HCT116 (cell line): ENCODE results near the gene GRAMD4. TPM values are rescaled to one million over a fixed set of nuclear protein-coding genes. Genes with fewer than 3 reads are reported as not detected.
"Not testable (repeated sequence)": the region's sequence is repeated elsewhere in the genome, so short reads cannot be mapped to it uniquely, and the experiment has no call there.

ENCODE experiments used
- ATAC-seq: fragments of 200-7000 bp; cut with Tn5 transposase; 2 replicates; pipeline ENCODE4 v1.9.1; 2020; ENCODE audit warnings: mild to moderate bottlenecking, moderate library complexity
- BruUV-seq: library from RNA; stranded (reverse); fragments of 400-500 nt; replicated peaks from 2 replicates; lab custom pipeline; 2021; lab: Mats Ljungman, UMichigan
- CTCF ChIA-PET: fragments of 300-600 bp; sonication (Branson Sonifier 250); formaldehyde crosslinking; loops from one replicate; lab custom pipeline; 2021; ENCODE audit warnings: antibody characterized with exemption; lab: Charles Lee
- POLR2A ChIA-PET: fragments of 300-600, 350-600 bp; sonication (Branson Sonifier 250); formaldehyde crosslinking; loops from one replicate; lab custom pipeline; 2021; ENCODE audit warnings: antibody characterized with exemption; lab: Charles Lee
- RAD21 ChIA-PET, 2 experiments: fragments of 300-600 bp; sonication (Branson Sonifier 250); formaldehyde crosslinking; loops; one replicate each; lab custom pipeline; 2023; ENCODE audit warnings: low total read pairs in 2 of 2; ENCODE audit not compliant: uncharacterized antibody in 2 of 2, unreplicated experiment in 2 of 2, low non-redundant PET in 1 of 2; lab: Charles Lee
- DNase-seq: peaks from one replicate; pipeline ENCODE4 v3.0.0-alpha.2; 2010; ENCODE audit warnings: low read depth, low spot score
- H2AFZ ChIP-seq: fragments of 200-600 bp; shearing (Covaris generic), sonication (generic); 2 replicates; pipeline ENCODE4 v1.6.1; 2017; ENCODE audit warnings: low read depth, mixed run types, mixed read lengths, antibody characterized with exemption, low read length; ENCODE audit not compliant: poor library complexity, severe bottlenecking
- H3K27ac ChIP-seq: 2 replicates; pipeline ENCODE4 v1.5.1; 2012; ENCODE audit warnings: low read depth, low read length
- H3K27me3 ChIP-seq: fragments of 200-600 bp; sonication (generic); 2 replicates; pipeline ENCODE4 v1.6.1; 2016; ENCODE audit warnings: mixed run types, low read length, mixed read lengths; ENCODE audit not compliant: insufficient read depth
- H3K36me3 ChIP-seq, 2 experiments: fragments of 200-500 bp in 1 of 2; fragments of 200-600 bp in 1 of 2; sonication (Bioruptor generic) in 1 of 2; sonication (generic) in 1 of 2; 2 replicates each; pipeline versions ENCODE4 v1.5.1 to v1.6.1; 2014 to 2016; ENCODE audit warnings: low read length in 2 of 2, inconsistent platforms in 1 of 2, mixed read lengths in 1 of 2, mixed run types in 1 of 2; ENCODE audit not compliant: insufficient read depth in 2 of 2, control insufficient read depth in 1 of 2
- H3K4me1 ChIP-seq, 2 experiments: fragments of 200-600 bp in 1 of 2; sonication (generic) in 1 of 2; 2 replicates each; pipeline versions ENCODE4 v1.5.1 to v1.6.1; 2012 to 2017; ENCODE audit warnings: low read length in 2 of 2, inconsistent platforms in 1 of 2, mild to moderate bottlenecking in 1 of 2, mixed read lengths in 1 of 2, mixed run types in 1 of 2, moderate library complexity in 1 of 2; ENCODE audit not compliant: insufficient read depth in 2 of 2, control insufficient read depth in 1 of 2
- H3K4me2 ChIP-seq: fragments of 200-600 bp; sonication (generic); 2 replicates; pipeline ENCODE4 v1.6.1; 2017; ENCODE audit warnings: mixed run types, low read length, mixed read lengths
- H3K4me3 ChIP-seq, 2 experiments: fragments of 200-600 bp in 1 of 2; sonication (generic) in 1 of 2; replicated peaks in 1 of 2; 2 replicates each; pipeline ENCODE4 v1.5.1; 2011 to 2016; ENCODE audit warnings: low read length in 2 of 2, control low read depth in 1 of 2, low read depth in 1 of 2, mild to moderate bottlenecking in 1 of 2, mixed read lengths in 1 of 2, mixed run types in 1 of 2
- H3K79me2 ChIP-seq: fragments of 200-600 bp; sonication (generic); 2 replicates; pipeline ENCODE4 v1.6.1; 2017; ENCODE audit warnings: mild to moderate bottlenecking, mixed run types, low read length, moderate library complexity, mixed read lengths; ENCODE audit not compliant: insufficient read depth
- H3K9ac ChIP-seq: fragments of 200-600 bp; sonication (generic); 2 replicates; pipeline ENCODE4 v1.6.1; 2016; ENCODE audit warnings: low read length, mixed read lengths
- H3K9me2 ChIP-seq: fragments of 200-600 bp; sonication (generic), shearing (Covaris generic); 2 replicates; pipeline ENCODE4 v1.6.1; 2017; ENCODE audit warnings: mixed run types, mild to moderate bottlenecking, moderate library complexity; ENCODE audit not compliant: insufficient read depth
- H3K9me3 ChIP-seq, 2 experiments: fragments of 200-500 bp in 1 of 2; fragments of 200-600 bp in 1 of 2; sonication (Bioruptor generic) in 1 of 2; sonication (generic) in 1 of 2; 2 replicates each; pipeline ENCODE4 v1.6.1; 2014 to 2017; ENCODE audit warnings: low read length in 2 of 2, mixed read lengths in 2 of 2, inconsistent platforms in 1 of 2, low read depth in 1 of 2, mild to moderate bottlenecking in 1 of 2, mixed run types in 1 of 2, moderate library complexity in 1 of 2; ENCODE audit not compliant: control insufficient read depth in 1 of 2, insufficient read depth in 1 of 2
- H4K20me1 ChIP-seq: fragments of 200-600 bp; sonication (generic), shearing (Covaris generic); 2 replicates; pipeline ENCODE4 v1.6.1; 2017; ENCODE audit warnings: mixed run types, mild to moderate bottlenecking, moderate library complexity; ENCODE audit not compliant: insufficient read depth
- CBX3 ChIP-seq: IDR thresholded peaks from 2 replicates; pipeline ENCODE4 v1.6.1; 2012; ENCODE audit warnings: low read depth
- CEBPB ChIP-seq: IDR thresholded peaks from 2 replicates; pipeline ENCODE4 v1.6.1; 2012; ENCODE audit warnings: low read depth
- ELF1 ChIP-seq: IDR thresholded peaks from 2 replicates; pipeline ENCODE4 v1.6.1; 2012; ENCODE audit warnings: low read depth, borderline replicate concordance
- EZH2 ChIP-seq: fragments of 200-600 bp; sonication (generic); IDR thresholded peaks from 2 replicates; pipeline ENCODE4 v1.6.1; 2017; ENCODE audit warnings: antibody characterized with exemption, mixed run types
- EZH2phosphoT487 ChIP-seq: fragments of 200-600 bp; IDR thresholded peaks from 2 replicates; pipeline ENCODE4 v1.6.1; 2018; ENCODE audit warnings: antibody characterized with exemption, borderline replicate concordance
- FOSL1 ChIP-seq: IDR thresholded peaks from 2 replicates; pipeline ENCODE4 v1.6.1; 2012; ENCODE audit warnings: low read depth
- JUND ChIP-seq: IDR thresholded peaks from 2 replicates; pipeline ENCODE4 v1.6.1; 2012
- POLR2AphosphoS5 ChIP-seq: IDR thresholded peaks from 2 replicates; pipeline ENCODE4 v1.6.1; 2011; ENCODE audit warnings: mild to moderate bottlenecking, low read depth, low read length, moderate library complexity
- RAD21 ChIP-seq: IDR thresholded peaks from 2 replicates; pipeline ENCODE4 v1.6.1; 2012; ENCODE audit warnings: low read depth, mild to moderate bottlenecking
- SIN3A ChIP-seq: IDR thresholded peaks from 2 replicates; pipeline ENCODE4 v1.6.1; 2012; ENCODE audit warnings: low read depth
- SRF ChIP-seq: IDR thresholded peaks from 2 replicates; pipeline ENCODE4 v1.6.1; 2012; ENCODE audit warnings: low read depth
- TCF7L2 ChIP-seq: IDR thresholded peaks from 2 replicates; pipeline ENCODE4 v1.7.0; 2011; ENCODE audit warnings: borderline replicate concordance, inconsistent platforms; ENCODE audit not compliant: insufficient read depth, insufficient read length; ENCODE audit errors: extremely low read depth
- YY1 ChIP-seq: IDR thresholded peaks from 2 replicates; pipeline ENCODE4 v1.6.1; 2011; ENCODE audit warnings: low read length, low read depth, moderate library complexity, mild to moderate bottlenecking; ENCODE audit not compliant: insufficient replicate concordance; ENCODE audit errors: extremely low read depth
- ZFX ChIP-seq: fragments of 450-650 bp; IDR thresholded peaks from 2 replicates; pipeline ENCODE4 v1.6.1; 2017
- ZNF274 ChIP-seq: fragments of 200-500 bp; sonication (Bioruptor generic); IDR thresholded peaks from 2 replicates; pipeline ENCODE4 v1.6.1; 2014; ENCODE audit warnings: mild to moderate bottlenecking, low read depth, low read length, inconsistent platforms
- intact Hi-C: fragments of 100-400 bp; cut with micrococcal nuclease; formaldehyde crosslinking; loops from 2 replicates; pipeline ENCODE4 v1.10.0; 2022
- total RNA-seq: library from RNA; stranded (reverse); gene quantifications from one replicate; pipeline ENCODE4 v1.2.1, GENCODE V29; 2021; ENCODE audit not compliant: unreplicated experiment
- TF ChIP-seq, protein P1 (sequence below), 3 experiments: fragments of 200-600 bp in 1 of 3; sonication (generic) in 1 of 3; IDR thresholded peaks in 2 of 3; conservative IDR thresholded peaks in 1 of 3; 2 replicates each; pipeline ENCODE4 v1.5.1; 2012 to 2017; ENCODE audit warnings: low read depth in 2 of 3, low read length in 2 of 3, antibody characterized with exemption in 1 of 3, borderline replicate concordance in 1 of 3, control low read depth in 1 of 3, mild to moderate bottlenecking in 1 of 3, mixed read lengths in 1 of 3, mixed run types in 1 of 3, moderate library complexity in 1 of 3; ENCODE audit not compliant: insufficient read depth in 1 of 3
- TF ChIP-seq, protein P2 (sequence below): IDR thresholded peaks from 2 replicates; pipeline ENCODE4 v1.6.1; 2011; ENCODE audit warnings: mild to moderate bottlenecking, low read length, moderate library complexity; ENCODE audit not compliant: insufficient replicate concordance; ENCODE audit errors: extremely low read depth
- TF ChIP-seq, protein P3 (sequence below): IDR thresholded peaks from 2 replicates; pipeline ENCODE4 v1.6.1; 2012

The GRAMD4 gene
- total RNA-seq, 1 experiment from 2014 or later = 25.8 TPM

DNA sequence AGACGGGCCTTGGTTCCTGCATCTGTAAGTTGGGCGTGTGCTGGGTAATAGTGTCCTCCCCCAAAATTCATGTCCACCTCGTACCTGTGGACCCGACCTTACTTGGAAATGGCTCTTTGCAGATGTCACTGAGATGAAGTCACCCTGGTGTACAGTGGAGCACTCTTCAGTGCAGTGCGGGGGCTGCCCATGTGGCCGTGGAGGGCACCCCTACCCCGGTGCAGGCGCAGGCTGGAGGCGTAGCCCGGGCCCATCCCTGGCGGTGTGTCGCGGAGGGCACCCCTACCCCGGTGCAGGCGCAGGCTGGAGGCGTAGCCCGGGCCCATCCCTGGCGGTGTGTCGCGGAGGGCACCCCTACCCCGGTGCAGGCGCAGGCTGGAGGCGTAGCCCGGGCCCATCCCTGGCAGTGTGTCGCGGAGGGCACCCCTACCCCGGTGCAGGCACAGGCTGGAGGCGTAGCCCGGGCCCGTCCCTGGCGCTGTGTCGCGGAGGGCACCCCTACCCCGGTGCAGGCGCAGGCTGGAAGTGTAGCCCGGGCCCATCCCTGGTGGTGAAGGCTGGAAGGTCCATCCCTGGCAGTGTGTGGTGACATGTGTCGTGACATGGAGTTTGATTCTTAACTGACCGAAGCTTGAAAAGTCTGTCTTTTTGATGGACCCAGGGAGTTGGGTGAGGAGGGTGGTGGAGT lies 1.2 kb downstream of the GRAMD4 start:
- CTCF ChIA-PET, H3K9me3 ChIP-seq, POLR2A ChIA-PET, H3K27me3 ChIP-seq, intact Hi-C loops, H3K9me2 ChIP-seq, BruUV-seq, H3K4me3 ChIP-seq, H3K79me2 ChIP-seq, H2AFZ ChIP-seq, H3K27ac ChIP-seq, H3K36me3 ChIP-seq, H4K20me1 ChIP-seq, ATAC-seq, DNase-seq, H3K4me2 ChIP-seq, H3K9ac ChIP-seq, RAD21 ChIA-PET, H3K4me1 ChIP-seq: not testable (repeated sequence)

DNA sequence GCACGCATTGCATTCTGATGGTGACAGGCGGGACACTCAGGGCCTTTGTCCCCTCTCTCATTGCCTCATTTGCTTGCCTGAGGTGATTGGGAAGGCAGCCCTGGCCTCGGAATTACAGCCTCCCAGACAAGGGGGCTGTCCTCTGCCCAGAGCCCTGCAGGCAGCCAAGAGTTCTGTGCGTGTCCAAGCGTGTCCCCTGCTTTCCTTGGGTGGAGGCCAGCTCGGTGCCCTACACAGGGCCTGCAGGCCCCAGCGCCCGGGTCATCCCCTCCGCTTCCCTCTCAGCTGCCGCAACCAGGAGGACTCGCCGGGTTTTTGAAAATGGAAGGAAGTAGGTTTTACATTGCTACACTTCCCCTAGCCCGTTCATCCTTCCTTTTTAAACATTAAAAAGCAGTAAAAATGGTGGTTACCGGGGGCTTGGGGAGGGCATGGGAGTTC lies 1.9 kb downstream of the GRAMD4 start:
- Histone ChIP-seq H3K36me3 (no peaks in the 10 kb centered on the region), H3K27ac (no peak overlapping the region), H3K4me1 (no peaks in the 10 kb centered on the region), H3K9ac (no peak overlapping the region), H3K4me3 (no peak overlapping the region), H3K9me2 (no peaks in the 10 kb centered on the region), H3K4me2 (no peak overlapping the region), H3K79me2 (no peaks in the 10 kb centered on the region), H2AFZ (no peak overlapping the region), H3K27me3 (no peaks in the 10 kb centered on the region), H4K20me1 (no peaks in the 10 kb centered on the region), H3K9me3 (no peaks in the 10 kb centered on the region)
- ChIA-PET CTCF (no interaction called here), POLR2A (no interaction called here), RAD21 (no interaction called here)
- DNase-seq = no peak
- intact Hi-C loops = no loop called here
- no TSS peak for BruUV-seq
- ATAC-seq = no peak
- TF ChIP-seq CEBPB (no peak), FOSL1 (no peak), ELF1 (no peak), ZNF274 (no peak), EZH2phosphoT487 (no peak), SRF (no peak), TCF7L2 (no peak), JUND (no peak), YY1 (no peak), RAD21 (no peak), CBX3 (no peak), POLR2AphosphoS5 (no peak), EZH2 (no peak), SIN3A (no peak), ZFX (no peak)
- TF ChIP-seq, protein P1, sequence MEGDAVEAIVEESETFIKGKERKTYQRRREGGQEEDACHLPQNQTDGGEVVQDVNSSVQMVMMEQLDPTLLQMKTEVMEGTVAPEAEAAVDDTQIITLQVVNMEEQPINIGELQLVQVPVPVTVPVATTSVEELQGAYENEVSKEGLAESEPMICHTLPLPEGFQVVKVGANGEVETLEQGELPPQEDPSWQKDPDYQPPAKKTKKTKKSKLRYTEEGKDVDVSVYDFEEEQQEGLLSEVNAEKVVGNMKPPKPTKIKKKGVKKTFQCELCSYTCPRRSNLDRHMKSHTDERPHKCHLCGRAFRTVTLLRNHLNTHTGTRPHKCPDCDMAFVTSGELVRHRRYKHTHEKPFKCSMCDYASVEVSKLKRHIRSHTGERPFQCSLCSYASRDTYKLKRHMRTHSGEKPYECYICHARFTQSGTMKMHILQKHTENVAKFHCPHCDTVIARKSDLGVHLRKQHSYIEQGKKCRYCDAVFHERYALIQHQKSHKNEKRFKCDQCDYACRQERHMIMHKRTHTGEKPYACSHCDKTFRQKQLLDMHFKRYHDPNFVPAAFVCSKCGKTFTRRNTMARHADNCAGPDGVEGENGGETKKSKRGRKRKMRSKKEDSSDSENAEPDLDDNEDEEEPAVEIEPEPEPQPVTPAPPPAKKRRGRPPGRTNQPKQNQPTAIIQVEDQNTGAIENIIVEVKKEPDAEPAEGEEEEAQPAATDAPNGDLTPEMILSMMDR (IDR thresholded peaks at IDR 0.05 in 2 of 3, conservative IDR thresholded peaks at IDR 0.05 in 1 of 3; ENCODE audit: borderline replicate concordance in 1 of 3, insufficient read depth in 1 of 3, low read depth in 2 of 3, low read length in 2 of 3) = no peak
- TF ChIP-seq, protein P2, sequence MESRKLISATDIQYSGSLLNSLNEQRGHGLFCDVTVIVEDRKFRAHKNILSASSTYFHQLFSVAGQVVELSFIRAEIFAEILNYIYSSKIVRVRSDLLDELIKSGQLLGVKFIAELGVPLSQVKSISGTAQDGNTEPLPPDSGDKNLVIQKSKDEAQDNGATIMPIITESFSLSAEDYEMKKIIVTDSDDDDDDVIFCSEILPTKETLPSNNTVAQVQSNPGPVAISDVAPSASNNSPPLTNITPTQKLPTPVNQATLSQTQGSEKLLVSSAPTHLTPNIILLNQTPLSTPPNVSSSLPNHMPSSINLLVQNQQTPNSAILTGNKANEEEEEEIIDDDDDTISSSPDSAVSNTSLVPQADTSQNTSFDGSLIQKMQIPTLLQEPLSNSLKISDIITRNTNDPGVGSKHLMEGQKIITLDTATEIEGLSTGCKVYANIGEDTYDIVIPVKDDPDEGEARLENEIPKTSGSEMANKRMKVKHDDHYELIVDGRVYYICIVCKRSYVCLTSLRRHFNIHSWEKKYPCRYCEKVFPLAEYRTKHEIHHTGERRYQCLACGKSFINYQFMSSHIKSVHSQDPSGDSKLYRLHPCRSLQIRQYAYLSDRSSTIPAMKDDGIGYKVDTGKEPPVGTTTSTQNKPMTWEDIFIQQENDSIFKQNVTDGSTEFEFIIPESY = no peak
- TF ChIP-seq, protein P3, sequence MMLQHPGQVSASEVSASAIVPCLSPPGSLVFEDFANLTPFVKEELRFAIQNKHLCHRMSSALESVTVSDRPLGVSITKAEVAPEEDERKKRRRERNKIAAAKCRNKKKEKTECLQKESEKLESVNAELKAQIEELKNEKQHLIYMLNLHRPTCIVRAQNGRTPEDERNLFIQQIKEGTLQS = no peak
